C4-2B (cell line): ENCODE data around the gene CFAP91.

Experiments
- H3K27ac ChIP-seq: fragments of 450-650 bp; 2 replicates; pipeline ENCODE4 v1.5.1; 2017
- ZFX ChIP-seq: fragments of 450-650 bp; IDR thresholded peaks from 2 replicates; pipeline ENCODE4 v1.6.1; 2017
- TF ChIP-seq, protein P1 (sequence below): fragments of 450-650 bp; conservative IDR thresholded peaks from 2 replicates; pipeline ENCODE4 v1.5.1; 2017; ENCODE audit warnings: mild to moderate bottlenecking

The CFAP91 gene

DNA sequence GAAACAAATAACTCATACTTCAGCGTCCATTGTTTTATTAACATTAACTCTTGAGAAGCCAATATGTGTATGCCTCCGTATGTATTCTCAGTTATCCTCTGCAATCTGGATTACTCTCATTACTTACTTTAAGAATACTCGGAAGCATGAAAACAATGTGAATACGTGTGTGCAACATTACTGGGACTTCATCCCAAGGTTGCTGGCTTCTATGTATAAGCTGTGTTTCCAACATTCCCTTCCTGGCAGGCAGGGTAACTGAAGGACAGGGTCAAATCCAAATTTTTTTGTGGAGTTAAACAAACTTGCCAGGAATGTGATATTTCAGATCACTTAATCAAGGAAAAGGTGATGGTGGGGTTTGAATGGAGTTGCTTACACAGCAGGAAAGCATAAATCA, 44.5 kb downstream of the CFAP91 start:
- H3K27ac ChIP-seq, result no peak overlapping the region
- TF ChIP-seq ZFX, result no peak
- TF ChIP-seq, protein P1, sequence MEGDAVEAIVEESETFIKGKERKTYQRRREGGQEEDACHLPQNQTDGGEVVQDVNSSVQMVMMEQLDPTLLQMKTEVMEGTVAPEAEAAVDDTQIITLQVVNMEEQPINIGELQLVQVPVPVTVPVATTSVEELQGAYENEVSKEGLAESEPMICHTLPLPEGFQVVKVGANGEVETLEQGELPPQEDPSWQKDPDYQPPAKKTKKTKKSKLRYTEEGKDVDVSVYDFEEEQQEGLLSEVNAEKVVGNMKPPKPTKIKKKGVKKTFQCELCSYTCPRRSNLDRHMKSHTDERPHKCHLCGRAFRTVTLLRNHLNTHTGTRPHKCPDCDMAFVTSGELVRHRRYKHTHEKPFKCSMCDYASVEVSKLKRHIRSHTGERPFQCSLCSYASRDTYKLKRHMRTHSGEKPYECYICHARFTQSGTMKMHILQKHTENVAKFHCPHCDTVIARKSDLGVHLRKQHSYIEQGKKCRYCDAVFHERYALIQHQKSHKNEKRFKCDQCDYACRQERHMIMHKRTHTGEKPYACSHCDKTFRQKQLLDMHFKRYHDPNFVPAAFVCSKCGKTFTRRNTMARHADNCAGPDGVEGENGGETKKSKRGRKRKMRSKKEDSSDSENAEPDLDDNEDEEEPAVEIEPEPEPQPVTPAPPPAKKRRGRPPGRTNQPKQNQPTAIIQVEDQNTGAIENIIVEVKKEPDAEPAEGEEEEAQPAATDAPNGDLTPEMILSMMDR, result no peak

- H3K27ac ChIP-seq, result no peak overlapping the region
- TF ChIP-seq, protein P1, result no peak
- no peak for TF ChIP-seq ZFX
Observed at GRCh38 chr3:119748991-119749390, 46.2 kb downstream of the CFAP91 start.

GRCh38 chr3:119751423-119751822, 48.6 kb downstream of the CFAP91 start:
- TF ChIP-seq ZFX, result no peak
- TF ChIP-seq, protein P1, result no peak
- H3K27ac ChIP-seq, result no peak overlapping the region
